ENCODE data around the gene CX3CL1. TPM values are rescaled to one million over a fixed set of nuclear protein-coding genes. Genes with fewer than 3 reads are reported as not detected.

CX3CL1 gene
- total and polyA plus RNA-seq, 2 donors (not counting 3 experiments of a cell fraction or from before 2014, with no cell fraction given) = 2.0 to 2.3 TPM

DNA sequence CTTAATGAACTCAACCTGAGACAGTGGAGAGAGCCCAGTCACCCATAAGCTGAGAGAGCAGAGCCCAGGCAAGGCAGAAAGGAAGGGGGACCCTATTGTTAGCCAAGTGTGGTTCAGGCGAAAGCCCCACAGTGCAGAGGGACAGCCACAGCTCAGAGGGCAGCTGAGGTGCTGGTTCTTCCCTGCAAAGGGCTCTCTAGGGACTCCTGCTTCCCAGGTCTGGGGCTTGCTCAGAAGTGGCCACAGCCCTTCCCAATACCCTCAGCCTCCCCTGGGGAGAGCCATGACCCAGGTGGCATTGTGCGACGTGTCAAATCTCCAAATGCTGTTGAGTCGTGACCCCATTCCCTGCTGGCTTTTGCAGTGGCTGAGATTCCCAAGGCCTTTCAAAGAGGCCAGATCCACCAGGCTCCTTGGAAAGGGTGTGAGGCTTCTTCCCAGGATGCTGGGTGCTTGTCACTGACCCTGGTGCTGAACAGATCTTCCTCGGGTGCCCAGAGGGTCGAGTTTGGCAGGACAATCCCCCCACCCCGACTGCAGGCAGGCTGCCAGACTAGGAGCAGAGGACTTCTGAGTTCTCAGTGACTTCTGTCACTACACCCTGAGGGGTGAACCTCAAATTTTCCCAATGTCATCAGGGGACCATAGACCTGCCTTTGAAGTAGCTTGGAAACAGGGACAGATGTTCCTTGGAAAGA is 29.8 kb downstream of the CX3CL1 start:
- Histone ChIP-seq H3K9me3 (replicated peaks; ENCODE audit: control insufficient read depth, insufficient read depth, low read length) (no peaks in the 10 kb centered on the region), H3K9ac (replicated peaks; ENCODE audit: extremely low read depth, insufficient read depth, low read length) (no peak overlapping the region), H3K4me1 (ENCODE audit: control insufficient read depth, extremely low read depth, insufficient read depth, low read length) (no peaks in the 10 kb centered on the region), H3K9me1 (replicated peaks; ENCODE audit: control insufficient read depth, extremely low read depth, insufficient read depth, low read length) (no peaks in the 10 kb centered on the region), H3K4me2 (ENCODE audit: insufficient read depth, low read length) (no peak overlapping the region), H3K27ac (ENCODE audit: insufficient read depth, low read depth, low read length) (no peak overlapping the region), H4K20me1 (replicated peaks; ENCODE audit: control insufficient read depth, extremely low read depth, insufficient read depth, low read length) (no peaks in the 10 kb centered on the region), H2AFZ (ENCODE audit: low read depth, low read length) (no peak overlapping the region), H3K36me3 (ENCODE audit: control insufficient read depth in 2 of 2, extremely low read depth in 1 of 2, insufficient read depth in 2 of 2, low read length in 2 of 2) (no peaks in the 10 kb centered on the region), H3K79me2 (ENCODE audit: control insufficient read depth, insufficient read depth, low read length) (no peaks in the 10 kb centered on the region), H3K4me3 (replicated peaks in 1 of 3; ENCODE audit: insufficient read depth in 1 of 3, low read depth in 1 of 3, low read length in 3 of 3) (no peak overlapping the region), H3K27me3 (ENCODE audit: control insufficient read depth in 2 of 2, insufficient read depth in 2 of 2, low read length in 2 of 2) (peaks cover 0 to 3% of the 10 kb centered on the region in 2 experiments)
- intact Hi-C loops (cut with micrococcal nuclease) = no loop called here
- no TSS peak for BruUV-seq (replicated peaks)
- no peak for TF ChIP-seq FOS (IDR thresholded peaks at IDR 0.05; ENCODE audit: borderline replicate concordance, insufficient read depth, low read length)
- no peak for TF ChIP-seq POLR2A (IDR thresholded peaks at IDR 0.05; ENCODE audit: low read depth, low read length)
- no peak for TF ChIP-seq EZH2 (IDR thresholded peaks at IDR 0.05; ENCODE audit: borderline replicate concordance, low read depth, low read length, severe bottlenecking)
- TF ChIP-seq, protein P1, sequence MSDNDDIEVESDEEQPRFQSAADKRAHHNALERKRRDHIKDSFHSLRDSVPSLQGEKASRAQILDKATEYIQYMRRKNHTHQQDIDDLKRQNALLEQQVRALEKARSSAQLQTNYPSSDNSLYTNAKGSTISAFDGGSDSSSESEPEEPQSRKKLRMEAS (IDR thresholded peaks at IDR 0.05; ENCODE audit: insufficient read depth, insufficient read length) = no peak
- TF ChIP-seq MYC (IDR thresholded peaks at IDR 0.05; ENCODE audit: low read depth, low read length) = no peak
- CTCF ChIA-PET = interaction anchor here (0.6 to 1.2 kb wide), 2 partner anchors 11 to 15 kb away, joined by 3 to 4 read pairs; no protein-coding TSS in a partner anchor
- DNase-seq (ENCODE audit: low read depth, low spot score) (no peak), FAIRE-seq (no peak)
- dilution Hi-C loops (cut with MboI; ENCODE audit: extremely low pct_ligation_motif_present, low sequenced_read_pairs) = loop anchor here (25.0 kb wide), 1 partner anchor 90 kb away; no protein-coding TSS in a partner anchor
- POLR2A ChIA-PET = no interaction called here

All from endothelial cell of umbilical vein (primary cell).